B cell (primary cell): ENCODE measurements around the gene FGFR3. TPM values are rescaled to one million over a fixed set of nuclear protein-coding genes. Genes with fewer than 3 reads are reported as not detected.

Experiments used
- ATAC-seq: fragments of 200-7000 bp; cut with Tn5 transposase; one replicate; pipeline ENCODE4 v1.10.0; 2021; ENCODE audit warnings: low read depth, mild to moderate bottlenecking, moderate number of reproducible peaks, moderate library complexity
- CTCF ChIA-PET: fragments of 350-600 bp; sonication (Branson Sonifier 250); formaldehyde crosslinking; loops from one replicate; lab custom pipeline; 2021; ENCODE audit warnings: antibody characterized with exemption, inconsistent platforms; lab: Charles Lee
- POLR2A ChIA-PET: fragments of 350-600 bp; sonication (Branson Sonifier 250); formaldehyde crosslinking; loops from one replicate; lab custom pipeline; 2021; ENCODE audit warnings: antibody characterized with exemption; lab: Charles Lee
- DNase-seq: peaks from one replicate; pipeline ENCODE4 v3.0.0; 2013
- H2AFZ ChIP-seq: 2 replicates; pipeline ENCODE4 v1.6.1; 2012; ENCODE audit warnings: mild to moderate bottlenecking, low read depth, low read length; ENCODE audit not compliant: insufficient read depth, poor library complexity, severe bottlenecking
- H3K27ac ChIP-seq, 2 donors: 1 replicate in 1 of 2; 2 replicates in 1 of 2; pipeline ENCODE4 v1.5.1; 2012 to 2013; ENCODE audit warnings: low read length in 2 of 2, mild to moderate bottlenecking in 2 of 2, moderate library complexity in 1 of 2
- H3K27me3 ChIP-seq, 4 experiments: fragments of 200-600 bp in 1 of 4; sonication (generic) in 1 of 4; replicated peaks in 1 of 4; 1 replicate in 2 of 4; 2 replicates in 2 of 4; pipeline versions ENCODE4 v1.6.1 to v1.7.0; 2013 to 2016; ENCODE audit warnings: low read length in 3 of 4, mild to moderate bottlenecking in 2 of 4, mixed read lengths in 1 of 4, moderate library complexity in 1 of 4; ENCODE audit not compliant: insufficient read depth in 4 of 4, control insufficient read depth in 3 of 4; ENCODE audit errors: control extremely low read depth in 1 of 4
- H3K36me3 ChIP-seq, 2 experiments: replicated peaks in 1 of 2; 1 replicate in 1 of 2; 2 replicates in 1 of 2; pipeline versions ENCODE4 v1.6.1 to v1.7.1; 2013; ENCODE audit warnings: low read length in 1 of 2; ENCODE audit not compliant: insufficient read depth in 2 of 2, control insufficient read depth in 1 of 2; ENCODE audit errors: control extremely low read depth in 1 of 2, extremely low read depth in 1 of 2
- H3K4me1 ChIP-seq, 2 donors: fragments of 200-600 bp in 1 of 2; sonication (generic) in 1 of 2; 1 replicate in 1 of 2; 2 replicates in 1 of 2; pipeline versions ENCODE4 v1.5.1 to v1.6.1; 2013 to 2017; ENCODE audit warnings: low read length in 2 of 2; ENCODE audit not compliant: control insufficient read depth in 2 of 2, insufficient read depth in 2 of 2
- H3K4me2 ChIP-seq: replicated peaks from 2 replicates; pipeline ENCODE3; 2012; ENCODE audit warnings: mild to moderate bottlenecking, low read depth, low read length; ENCODE audit not compliant: poor library complexity, severe bottlenecking
- H3K4me3 ChIP-seq, 5 experiments: fragments of 200-600 bp in 1 of 5; sonication (generic) in 1 of 5; 1 replicate in 3 of 5; 2 replicates in 2 of 5; pipeline versions ENCODE4 v1.5.1 to v1.7.0; 2011 to 2016; ENCODE audit warnings: low read length in 4 of 5, mild to moderate bottlenecking in 4 of 5, low read depth in 2 of 5, control low read depth in 1 of 5, moderate library complexity in 1 of 5; ENCODE audit not compliant: insufficient read depth in 1 of 5; ENCODE audit errors: control extremely low read depth in 1 of 5, extremely low read depth in 1 of 5
- H3K79me2 ChIP-seq: fragments of 200-600 bp; sonication (generic); one replicate; pipeline ENCODE4 v1.6.0; 2016; ENCODE audit warnings: low read length; ENCODE audit not compliant: control insufficient read depth, insufficient read depth
- H3K9ac ChIP-seq: fragments of 200-600 bp; sonication (generic); 2 replicates; pipeline ENCODE4 v1.6.1; 2017; ENCODE audit warnings: mild to moderate bottlenecking, low read length, moderate library complexity
- H3K9me3 ChIP-seq, 3 donors: one replicate each; pipeline versions ENCODE4 v1.6.1 to v1.7.1; 2013; ENCODE audit warnings: low read length in 2 of 3; ENCODE audit not compliant: control insufficient read depth in 2 of 3, insufficient read depth in 1 of 3; ENCODE audit errors: control extremely low read depth in 1 of 3
- H4K20me1 ChIP-seq: 2 replicates; pipeline ENCODE4 v1.6.0; 2012; ENCODE audit warnings: mild to moderate bottlenecking, low read length; ENCODE audit not compliant: insufficient read depth, control insufficient read depth, poor library complexity, severe bottlenecking
- H3K27ac Mint-ChIP-seq: one replicate; pipeline ENCODE4 v1.8.0; 2021; ENCODE audit warnings: mixed read lengths
- H3K27me3 Mint-ChIP-seq: one replicate; pipeline ENCODE4 v1.8.0; 2021; ENCODE audit warnings: mixed read lengths
- H3K4me1 Mint-ChIP-seq: one replicate; pipeline ENCODE4 v1.8.0; 2021; ENCODE audit warnings: mixed read lengths
- H3K4me3 Mint-ChIP-seq: one replicate; pipeline ENCODE4 v1.8.0; 2021; ENCODE audit warnings: mixed read lengths
- H3K9me3 Mint-ChIP-seq: one replicate; pipeline ENCODE4 v1.8.0; 2022; ENCODE audit warnings: mixed read lengths; ENCODE audit not compliant: insufficient read depth
- CTCF ChIP-seq: fragments of 200-600 bp; IDR thresholded peaks from one replicate; pipeline ENCODE4 v1.8.0; 2022; ENCODE audit warnings: antibody characterized with exemption, mild to moderate bottlenecking
- EZH2 ChIP-seq: IDR thresholded peaks from 2 replicates; pipeline ENCODE4 v1.6.1; 2012; ENCODE audit warnings: borderline replicate concordance, low read depth, mild to moderate bottlenecking, moderate library complexity, low read length; ENCODE audit not compliant: insufficient read depth, poor library complexity, severe bottlenecking
- WGBS: methylation state at CpG from one replicate; pipeline ENCODE4 v1.1.5; 2013; ENCODE audit warnings: missing lambda C conversion rate; ENCODE audit not compliant: insufficient coverage; 5-methylcytosine and 5-hydroxymethylcytosine counted together
- intact Hi-C: fragments of 100-400 bp; cut with micrococcal nuclease; formaldehyde crosslinking; loops from one replicate; pipeline ENCODE4 v1.10.0; 2022
- polyA plus RNA-seq: library from polyadenylated mRNA; depleted of rRNA; stranded (reverse); fragments of >200 nt; gene quantifications from 2 replicates; pipeline ENCODE4 v1.2.3, GENCODE V29; 2012
- total RNA-seq, 2 donors: library from RNA; stranded (reverse); fragments of 120-200 nt in 1 of 2; gene quantifications; 1 replicate in 1 of 2; 2 replicates in 1 of 2; pipeline versions ENCODE4 v1.2.3 to v1.2.4, GENCODE V29; 2013 to 2022

The FGFR3 gene
- total and polyA plus RNA-seq, 2 donors (not counting 1 experiment from before 2014, with no cell fraction given), result not detected

GRCh38 chr4:1780435-1780834 is 12.7 kb upstream of the FGFR3 start:
- ChIA-PET POLR2A (no interaction called here), CTCF (no interaction called here)
- Histone ChIP-seq H3K79me2 (no peaks in the 10 kb centered on the region), H3K4me3 (no peak overlapping the region), H3K4me1 (peaks cover 0 to 10% of the 10 kb centered on the region in 2 donors), H2AFZ (no peak overlapping the region), H4K20me1 (no peaks in the 10 kb centered on the region), H3K36me3 (no peaks in the 10 kb centered on the region), H3K9me3 (peaks cover 0 to 4% (median 0%) of the 10 kb centered on the region in 3 donors), H3K9ac (no peak overlapping the region), H3K27me3 (no peaks in the 10 kb centered on the region), H3K27ac (no peak overlapping the region), H3K4me2 (no peak overlapping the region)
- TF ChIP-seq EZH2, result no peak
- TF ChIP-seq CTCF, result no peak
- DNase-seq, result no peak
- Mint-ChIP-seq H3K4me3 (no peak overlapping the region), H3K9me3 (no peaks in the 10 kb centered on the region), H3K4me1 (peaks cover 2% of the 10 kb centered on the region), H3K27me3 (no peaks in the 10 kb centered on the region), H3K27ac (no peak overlapping the region)
- no peak for ATAC-seq
- intact Hi-C loops, result no loop called here
- 85% methylated on average over 14 of the region's 14 CpGs for WGBS

GRCh38 chr4:1783015-1783414 is 10.1 kb upstream of the FGFR3 start:
- H3K4me1 Mint-ChIP-seq, result no peaks in the 10 kb centered on the region
- no peaks in the 10 kb centered on the region for H3K9me3 Mint-ChIP-seq
- no peaks in the 10 kb centered on the region for H3K27me3 Mint-ChIP-seq
- Histone ChIP-seq H3K27me3 (no peaks in the 10 kb centered on the region), H3K9me3 (peaks cover 0 to 4% (median 0%) of the 10 kb centered on the region in 3 donors), H2AFZ (no peak overlapping the region), H3K4me2 (no peak overlapping the region), H3K27ac (no peak overlapping the region), H3K4me3 (no peak overlapping the region), H3K9ac (no peak overlapping the region), H3K4me1 (no peaks in the 10 kb centered on the region), H4K20me1 (no peaks in the 10 kb centered on the region), H3K36me3 (no peaks in the 10 kb centered on the region), H3K79me2 (no peaks in the 10 kb centered on the region)
- intact Hi-C loops, result no loop called here
- no peak overlapping the region for H3K27ac Mint-ChIP-seq
- no peak overlapping the region for H3K4me3 Mint-ChIP-seq
- ChIA-PET CTCF (no interaction called here), POLR2A (no interaction called here)
- TF ChIP-seq EZH2 (no peak), CTCF (no peak)
- WGBS, result 92% methylated on average over 4 of the region's 10 CpGs
- DNase-seq (no peak), ATAC-seq (no peak)
